NCI-H2196 (cell line): ENCODE results near the gene MYO7A.

Source experiments
- DNase-seq: peaks from one replicate; lab custom pipeline; 2025; ENCODE audit not compliant: unreplicated experiment; lab: John Stamatoyannopoulos, UW

The MYO7A gene

GRCh38 chr11:77211594-77212251 lies 83.7 kb downstream of the MYO7A start:
- no peak for DNase-seq

DNA sequence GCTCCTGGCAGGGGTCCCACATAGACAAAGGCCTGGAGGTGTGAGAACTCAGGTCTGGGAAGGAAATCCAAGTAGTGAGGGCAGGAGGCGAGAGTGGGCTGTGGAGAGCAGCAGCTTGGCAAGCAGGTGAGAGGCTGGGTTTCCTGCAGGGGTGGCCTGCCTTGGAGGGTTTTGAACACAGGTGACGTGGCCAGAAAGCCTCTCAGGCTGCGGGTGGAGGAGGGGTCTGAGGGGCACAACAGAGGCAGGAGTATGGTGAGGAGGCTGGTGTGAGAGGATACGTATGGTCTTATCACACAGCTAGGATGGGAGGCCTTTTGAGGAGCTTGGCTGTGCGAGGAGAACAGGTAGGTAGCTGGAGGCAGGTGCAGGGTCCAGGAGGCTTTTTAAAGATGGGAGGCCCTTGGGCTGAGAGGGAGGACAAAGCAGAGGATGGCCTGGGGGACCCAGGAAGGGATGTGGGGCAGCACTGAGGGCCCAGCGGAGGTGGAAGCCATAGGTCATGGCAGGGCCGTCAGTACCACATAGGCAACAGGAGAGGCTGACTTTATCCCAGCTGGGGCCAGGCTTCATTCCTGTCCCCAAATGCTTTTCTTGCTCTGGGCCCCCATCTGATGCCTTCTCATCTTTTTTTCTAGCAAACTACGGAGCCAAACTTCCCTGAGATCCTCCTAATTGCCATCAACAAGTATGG lies 84.4 kb downstream of the MYO7A start:
- DNase-seq = no peak

- DNase-seq = no peak
These were observed 85.1 kb downstream of the MYO7A start for GRCh38 chr11:77213029-77213579.

GRCh38 chr11:77213589-77214428 lies 85.8 kb downstream of the MYO7A start:
- DNase-seq = no peak

- DNase-seq = no peak
These were observed 86.5 kb downstream of the MYO7A start for GRCh38 chr11:77214557-77214956.

DNA sequence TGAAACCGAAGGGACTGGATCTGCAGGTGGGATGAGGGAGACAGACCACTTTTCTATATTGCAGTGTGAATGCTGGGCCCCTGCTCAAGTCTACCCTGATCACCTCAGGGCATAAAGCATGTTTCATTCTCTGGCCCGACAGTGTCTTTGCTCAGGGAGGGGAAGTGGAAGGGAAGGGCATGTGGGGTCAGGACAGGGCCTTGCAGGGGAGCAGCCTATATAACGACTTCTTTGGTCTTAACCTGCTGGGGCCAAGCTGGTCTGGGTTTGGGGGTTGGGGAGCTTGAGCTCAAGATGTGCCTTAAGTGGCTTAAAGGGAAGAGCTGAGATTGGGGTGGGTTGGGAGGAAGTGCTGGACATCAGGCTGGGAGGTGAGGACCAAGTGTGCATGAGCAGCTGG lies 87.1 kb downstream of the MYO7A start:
- DNase-seq = no peak

DNA sequence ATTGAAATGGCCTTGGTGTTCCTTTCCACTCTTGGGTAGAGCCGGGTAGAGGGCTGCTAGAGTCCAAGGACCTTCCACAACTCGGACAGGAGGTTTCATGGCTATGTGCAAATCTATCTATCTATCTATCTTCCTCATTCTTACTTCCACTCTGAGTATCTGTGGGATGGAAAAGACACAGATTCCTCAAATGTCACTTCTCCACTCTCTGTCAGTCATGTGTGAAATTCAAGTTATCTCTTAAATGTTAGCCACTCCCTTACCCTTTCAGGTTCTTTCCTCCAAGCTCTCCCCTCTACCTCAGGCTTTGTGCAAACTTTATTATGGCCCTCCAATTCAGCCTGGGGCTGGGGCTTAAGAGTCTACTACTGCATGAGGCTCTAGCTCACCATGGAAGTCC lies 89.1 kb downstream of the MYO7A start:
- no peak for DNase-seq

DNA sequence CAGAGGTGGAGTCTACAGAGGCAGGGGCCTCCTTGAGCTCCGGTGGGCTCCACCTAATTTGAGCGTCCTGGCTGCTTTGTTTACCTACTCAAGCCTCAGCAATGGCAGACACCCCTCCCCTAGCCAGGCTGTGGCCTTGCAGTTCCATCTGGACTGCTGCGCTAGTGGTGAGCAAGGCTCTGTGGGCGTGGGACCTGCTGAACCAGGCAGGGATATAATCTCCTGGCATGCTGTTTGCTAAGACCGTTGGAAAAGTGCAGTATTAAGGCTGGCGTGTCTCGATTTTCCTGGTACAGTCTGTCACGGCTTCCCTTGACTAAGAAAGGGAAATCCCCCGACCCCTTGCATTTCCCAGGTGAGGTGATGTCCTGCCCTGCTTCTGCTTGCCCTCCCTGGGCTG lies 95.8 kb downstream of the MYO7A start:
- DNase-seq = no peak

- DNase-seq = no peak
These were observed 103.0 kb downstream of the MYO7A start for GRCh38 chr11:77230878-77231605.

GRCh38 chr11:77231800-77232199 lies 103.8 kb downstream of the MYO7A start:
- no peak for DNase-seq

DNA sequence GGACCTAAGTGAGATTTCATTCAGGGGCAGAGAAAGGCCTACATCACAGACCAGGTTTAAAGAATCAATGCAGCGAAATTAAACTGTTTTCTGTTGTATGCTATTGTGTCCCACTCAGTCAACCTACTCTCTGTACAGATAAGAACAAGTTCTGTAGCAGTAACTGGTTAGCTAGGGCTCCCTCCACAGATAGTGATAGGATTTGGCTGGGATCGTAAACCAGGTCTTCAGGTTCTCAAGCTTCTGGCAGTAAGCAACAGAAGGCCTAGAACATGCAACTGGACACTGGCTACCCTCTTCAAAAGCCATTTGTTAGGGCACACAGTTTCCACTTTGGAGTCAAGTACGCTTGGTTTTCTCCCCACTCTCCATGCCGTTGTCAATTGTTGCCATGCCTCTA lies 104.2 kb downstream of the MYO7A start:
- DNase-seq = no peak

GRCh38 chr11:77233011-77233410 lies 105.0 kb downstream of the MYO7A start:
- no peak for DNase-seq

DNA sequence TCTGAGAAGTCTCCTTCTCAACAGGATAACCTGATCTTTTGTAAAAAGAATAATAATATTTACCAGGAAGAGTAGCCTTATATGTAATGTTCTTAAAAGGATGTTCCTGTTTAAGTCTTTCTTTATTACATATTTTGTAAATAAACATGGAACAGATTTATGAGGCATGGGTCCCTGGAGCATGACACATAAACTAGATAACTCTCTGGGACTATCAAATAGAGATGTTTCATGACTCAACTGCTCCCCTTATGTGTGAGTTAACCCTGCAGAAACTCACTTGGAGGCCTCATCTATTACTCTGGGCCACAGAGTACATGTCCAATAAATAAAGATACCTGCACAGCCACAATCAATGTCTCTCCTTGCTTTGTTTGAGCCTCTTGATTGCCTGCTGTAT lies 108.9 kb downstream of the MYO7A start:
- no peak for DNase-seq

DNA sequence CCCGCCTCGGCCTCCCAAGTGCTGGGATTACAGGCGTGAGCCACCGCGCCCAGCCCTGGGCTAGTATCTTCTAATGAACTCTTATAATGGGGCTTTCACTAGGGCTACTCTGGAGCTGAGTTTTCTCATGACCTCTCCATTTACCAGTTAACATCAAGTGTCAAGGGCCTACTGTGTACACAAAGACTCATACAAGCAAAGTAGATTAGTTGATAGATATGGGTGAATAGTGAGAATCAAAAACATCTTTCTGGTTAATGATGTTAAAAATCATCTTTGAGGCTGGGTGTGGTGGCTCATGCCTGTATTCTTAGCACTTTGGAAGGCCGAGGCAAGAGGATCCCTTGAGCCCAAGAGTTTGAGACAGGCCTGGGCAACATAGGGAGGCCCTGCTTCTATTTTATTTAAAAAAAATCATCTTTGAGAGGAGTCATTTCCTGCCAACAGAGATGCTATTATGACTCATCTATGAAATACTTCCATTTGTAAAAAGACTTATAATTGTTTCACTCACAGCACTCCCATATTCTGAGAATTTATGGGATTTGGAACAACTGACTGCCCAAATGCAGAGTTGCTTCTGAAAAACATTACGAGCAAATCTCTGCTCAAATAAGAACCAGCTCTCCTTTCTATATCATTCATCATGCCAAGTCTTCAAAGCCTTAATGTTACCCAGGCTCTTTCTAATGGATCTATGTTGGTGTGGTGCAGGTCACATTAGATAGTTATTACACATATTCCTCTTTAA lies 116.4 kb downstream of the MYO7A start:
- no peak for DNase-seq

- DNase-seq = no peak
These were observed 121.4 kb downstream of the MYO7A start for GRCh38 chr11:77249427-77249826.

DNA sequence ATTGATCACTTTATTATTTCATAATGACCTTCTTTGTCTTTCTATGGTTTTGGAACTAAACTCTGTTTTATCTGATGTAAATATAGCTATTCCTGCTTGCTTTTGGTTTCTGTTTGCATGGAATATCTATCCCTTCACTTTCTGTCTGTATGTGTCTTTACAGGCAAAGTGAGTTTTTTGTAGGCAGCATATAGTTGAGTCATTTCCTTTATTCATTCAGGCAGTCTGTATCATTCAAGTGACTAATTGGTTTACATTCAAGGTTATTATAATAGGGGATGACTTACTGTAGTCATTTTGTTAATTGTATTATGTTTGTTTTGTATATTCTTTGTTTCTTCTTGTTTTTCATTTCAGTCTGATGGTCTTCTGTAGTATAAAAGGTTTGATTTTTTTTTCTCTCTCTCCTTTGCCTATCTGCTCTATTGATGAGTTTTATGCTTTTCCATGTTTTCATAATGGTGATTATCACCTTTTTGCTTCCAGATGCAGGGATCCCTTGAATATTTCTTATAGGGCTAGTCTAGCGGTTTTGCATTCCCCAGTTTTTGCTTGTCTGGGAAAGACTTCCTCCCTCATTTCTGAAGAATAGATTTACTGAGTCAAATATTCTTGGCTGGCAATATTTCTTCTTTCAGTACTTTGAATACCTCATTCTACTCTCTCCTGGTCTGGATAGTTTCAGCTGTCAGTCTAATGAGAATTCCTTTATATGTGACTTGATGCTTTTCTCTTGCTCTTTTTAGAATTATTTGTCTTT lies 123.0 kb downstream of the MYO7A start:
- DNase-seq = no peak

DNA sequence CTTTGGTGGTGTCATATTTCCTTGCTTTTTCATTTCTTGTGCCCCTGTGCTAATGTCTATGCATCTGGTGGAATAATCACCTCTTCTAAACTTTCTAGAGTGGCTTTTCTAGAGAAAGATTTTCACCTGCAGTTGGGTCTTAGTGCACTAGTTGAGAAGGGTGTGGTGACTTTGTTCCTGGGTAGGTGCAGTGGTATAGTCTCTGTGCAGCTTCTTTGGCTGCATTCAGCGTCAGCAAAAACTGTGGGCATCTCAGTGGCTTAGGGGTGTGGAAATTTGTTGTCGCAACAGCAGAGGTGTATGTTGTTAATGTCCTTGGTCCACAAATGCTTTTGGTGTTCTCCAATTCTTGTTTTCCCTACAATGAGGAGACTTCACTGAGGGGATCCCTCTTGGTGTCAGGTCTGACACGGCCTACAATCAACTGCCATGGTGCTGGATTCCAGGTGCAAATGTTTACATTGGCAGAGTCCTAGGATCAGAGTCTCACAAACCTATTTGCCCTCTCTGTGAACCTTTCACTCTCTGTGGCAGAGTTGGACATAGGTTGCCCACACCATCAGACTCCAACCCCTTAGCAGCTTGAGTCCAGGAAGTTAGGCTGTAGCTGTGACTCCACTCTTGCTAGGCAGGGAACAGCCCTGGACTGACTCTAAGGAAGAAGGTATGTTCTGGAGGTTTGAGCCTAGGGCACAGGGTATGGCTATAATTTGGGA lies 124.7 kb downstream of the MYO7A start:
- no peak for DNase-seq

DNA sequence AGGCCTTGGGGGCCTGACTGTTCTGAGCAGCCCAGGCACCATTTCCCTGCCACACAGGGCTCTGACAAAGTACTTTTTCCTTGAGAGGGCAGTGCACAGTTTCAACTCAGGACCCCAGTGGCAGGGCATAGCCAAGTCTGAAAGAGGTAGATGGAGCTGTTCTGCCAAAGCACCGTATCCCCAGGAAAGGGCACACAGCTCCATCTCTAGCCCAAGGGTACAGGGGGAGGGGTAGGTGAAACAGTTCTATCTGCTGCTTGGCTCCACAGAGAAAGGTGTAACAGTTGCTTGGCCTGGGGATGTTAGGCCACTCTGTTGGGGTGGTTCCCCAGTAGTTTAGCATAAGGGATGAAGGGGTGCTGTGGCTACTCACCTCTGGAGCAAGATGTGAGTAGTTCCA lies 125.6 kb downstream of the MYO7A start:
- DNase-seq = no peak

GRCh38 chr11:77259641-77260040 lies 131.6 kb downstream of the MYO7A start:
- no peak for DNase-seq
